Measurements from ENCODE around the gene PIK3AP1. TPM values are rescaled to one million over a fixed set of nuclear protein-coding genes. Genes with fewer than 3 reads are reported as not detected.

PIK3AP1 gene
- total and polyA plus RNA-seq, 2 of the 4 experiments (the other 2 are of a cell fraction), result under 0.01 to 0.14 TPM

- Histone ChIP-seq H2BK120ac (ENCODE audit: low read depth, low read length) (no peak overlapping the region), H2AK5ac (ENCODE audit: low read depth, low read length) (no peak overlapping the region), H3K9me3 (ENCODE audit: control insufficient read depth, insufficient read depth, low read length) (peaks cover 2% of the 10 kb centered on the region; the same call in 1 of the 2 replicates), H4K20me1 (ENCODE audit: insufficient read depth, low read length) (no peaks in the 10 kb centered on the region), H2BK15ac (ENCODE audit: low read depth, low read length) (no peak overlapping the region), H2AFZ (replicated peaks; ENCODE audit: low read length, poor library complexity) (no peak overlapping the region), H2AK9ac (replicated peaks; ENCODE audit: low read depth, low read length, poor library complexity) (no peak overlapping the region), H3K27me3 (ENCODE audit: control insufficient read depth, insufficient read depth, low read length) (peaks cover 33% of the 10 kb centered on the region), H4K8ac (ENCODE audit: low read depth in 2 of 2, low read length in 2 of 2) (no peak overlapping the region), H3K27ac (ENCODE audit: insufficient read depth, low read length) (no peak overlapping the region), H3K4me3 (ENCODE audit: insufficient read depth, low read depth, low read length) (no peak overlapping the region), H3K4me1 (ENCODE audit: control insufficient read depth, insufficient read depth, low read length) (no peaks in the 10 kb centered on the region), H3K36me3 (ENCODE audit: control insufficient read depth, insufficient read depth, low read length) (no peaks in the 10 kb centered on the region), H3K4ac (ENCODE audit: low read depth, low read length) (no peak overlapping the region), H3K79me1 (ENCODE audit: low read depth in 1 of 2, low read length in 2 of 2) (no peaks in the 10 kb centered on the region), H2BK5ac (ENCODE audit: low read depth, low read length, poor library complexity, severe bottlenecking) (no peak overlapping the region), H3K23ac (ENCODE audit: low read depth, low read length) (no peak overlapping the region), H2BK20ac (ENCODE audit: low read depth, low read length) (no peak overlapping the region), H3K56ac (ENCODE audit: extremely low read depth, insufficient read depth, low read length) (no peak overlapping the region), H4K91ac (ENCODE audit: insufficient read depth, low read depth, low read length) (no peak overlapping the region), H3K18ac (ENCODE audit: low read depth, low read length) (no peak overlapping the region), H3K14ac (replicated peaks; ENCODE audit: low read depth, low read length) (no peak overlapping the region), H3K9ac (ENCODE audit: low read depth, low read length) (no peak overlapping the region), H3K4me2 (ENCODE audit: low read depth, low read length) (no peak overlapping the region), H3K9me1 (ENCODE audit: insufficient read depth, low read length) (no peaks in the 10 kb centered on the region), H4K5ac (ENCODE audit: low read depth, low read length) (no peak overlapping the region)
- in situ Hi-C loops (cut with MboI; ENCODE audit: low sequenced_read_pairs), result no loop called here
- ChIA-PET POLR2A (ENCODE audit: unreplicated experiment) (no interaction called here), CTCF (interaction anchor here (0.5 to 1.1 kb wide), 5 partner anchors 34 to 347 kb away, joined by 3 to 4 read pairs (median 3); no protein-coding TSS in a partner anchor)
- intact Hi-C loops (cut with micrococcal nuclease), result loop anchor here (5.0 to 10.0 kb wide), 2 partner anchors 246 to 392 kb away; no protein-coding TSS in a partner anchor
- dilution Hi-C loops (cut with HindIII; ENCODE audit: low sequenced_read_pairs, unreplicated experiment), result no loop called here
- peak; percentile 31 for DNase-seq
- 0% methylated on average over 1 of the region's 4 CpGs; no CpG with 5 or more reads in 1 of the 2 experiments for WGBS, 2 experiments (ENCODE audit: extremely low coverage in 2 of 2, insufficient read length in 1 of 2)
- no peak for ATAC-seq (ENCODE audit: low read depth)
- BruUV-seq (replicated peaks), result no TSS peak
- TF ChIP-seq SMC3 (IDR thresholded peaks at IDR 0.05; ENCODE audit: low read depth, low read length) (peak; percentile 61), MXI1 (IDR thresholded peaks at IDR 0.05; ENCODE audit: borderline replicate concordance, low read depth, low read length) (no peak), RAD21 (IDR thresholded peaks at IDR 0.05; ENCODE audit: low read length) (peak; percentile 68), CTCF (conservative IDR thresholded peaks at IDR 0.05; ENCODE audit: low read depth, low read length) (peak; percentile 66)
These were observed 77.3 kb downstream of the PIK3AP1 start for GRCh38 chr10:96642973-96643372.
